ENCODE measurements around the gene ANP32E.
"Not testable (repeated sequence)": the region's sequence is repeated elsewhere in the genome, so short reads cannot be mapped to it uniquely, and the experiment has no call there.

The ANP32E gene

DNA sequence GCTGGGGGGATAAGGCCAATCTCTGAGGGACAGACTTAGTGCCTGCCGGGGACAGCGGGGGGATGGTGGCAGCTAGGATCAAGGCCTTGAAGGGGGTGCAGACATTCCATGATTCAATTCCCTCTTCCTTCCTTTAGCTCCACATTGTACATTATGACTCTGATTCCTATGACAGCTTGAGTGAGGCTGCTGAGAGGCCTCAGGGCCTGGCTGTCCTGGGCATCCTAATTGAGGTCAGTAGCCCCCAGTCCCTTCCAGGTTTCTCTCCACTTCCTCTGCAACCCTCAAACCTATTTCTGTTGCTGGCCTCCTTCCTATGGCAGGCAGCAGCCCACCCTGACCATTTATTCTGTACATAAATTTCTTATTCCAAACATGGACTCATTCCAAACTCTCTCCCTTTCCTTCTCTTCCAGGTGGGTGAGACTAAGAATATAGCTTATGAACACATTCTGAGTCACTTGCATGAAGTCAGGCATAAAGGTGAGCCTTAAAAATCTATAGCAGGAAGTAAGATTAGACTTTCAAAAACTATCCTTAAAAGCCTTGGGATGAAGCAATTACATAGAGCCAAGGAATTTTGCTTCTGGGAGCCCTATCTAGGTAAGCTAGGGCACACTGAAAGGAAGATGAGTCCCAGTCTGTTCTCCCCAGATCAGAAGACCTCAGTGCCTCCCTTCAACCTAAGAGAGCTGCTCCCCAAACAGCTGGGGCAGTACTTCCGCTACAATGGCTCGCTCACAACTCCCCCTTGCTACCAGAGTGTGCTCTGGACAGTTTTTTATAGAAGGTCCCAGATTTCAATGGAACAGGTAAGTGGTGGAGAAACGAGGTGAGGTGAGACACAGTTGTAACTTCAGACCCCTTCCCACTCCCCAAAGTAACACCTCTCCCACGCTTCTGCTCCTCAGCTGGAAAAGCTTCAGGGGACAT is 26.7 kb upstream of the ANP32E start:
- FAIRE-seq (no peak), DNase-seq (ENCODE audit: insufficient read length, low spot score) (no peak)
- no peak for TF ChIP-seq POLR2A (IDR thresholded peaks at IDR 0.05; ENCODE audit: low read depth, low read length)

DNA sequence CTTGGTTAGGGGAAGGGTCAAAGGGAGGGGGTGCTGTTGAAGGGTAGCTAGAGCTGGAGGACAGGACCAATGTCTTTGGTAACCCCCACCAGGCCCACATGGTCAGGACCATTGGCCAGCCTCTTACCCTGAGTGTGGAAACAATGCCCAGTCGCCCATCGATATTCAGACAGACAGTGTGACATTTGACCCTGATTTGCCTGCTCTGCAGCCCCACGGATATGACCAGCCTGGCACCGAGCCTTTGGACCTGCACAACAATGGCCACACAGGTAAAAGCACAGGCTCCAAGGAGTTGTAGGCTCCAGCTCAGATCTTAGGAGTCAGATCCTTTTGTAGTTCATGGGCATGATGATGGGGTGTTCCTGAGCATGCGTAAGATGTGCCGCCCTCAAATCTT is 25.5 kb upstream of the ANP32E start:
- DNase-seq (ENCODE audit: insufficient read length, low spot score) (no peak), FAIRE-seq (no peak)
- no peak for TF ChIP-seq POLR2A (IDR thresholded peaks at IDR 0.05; ENCODE audit: low read depth, low read length)

DNA sequence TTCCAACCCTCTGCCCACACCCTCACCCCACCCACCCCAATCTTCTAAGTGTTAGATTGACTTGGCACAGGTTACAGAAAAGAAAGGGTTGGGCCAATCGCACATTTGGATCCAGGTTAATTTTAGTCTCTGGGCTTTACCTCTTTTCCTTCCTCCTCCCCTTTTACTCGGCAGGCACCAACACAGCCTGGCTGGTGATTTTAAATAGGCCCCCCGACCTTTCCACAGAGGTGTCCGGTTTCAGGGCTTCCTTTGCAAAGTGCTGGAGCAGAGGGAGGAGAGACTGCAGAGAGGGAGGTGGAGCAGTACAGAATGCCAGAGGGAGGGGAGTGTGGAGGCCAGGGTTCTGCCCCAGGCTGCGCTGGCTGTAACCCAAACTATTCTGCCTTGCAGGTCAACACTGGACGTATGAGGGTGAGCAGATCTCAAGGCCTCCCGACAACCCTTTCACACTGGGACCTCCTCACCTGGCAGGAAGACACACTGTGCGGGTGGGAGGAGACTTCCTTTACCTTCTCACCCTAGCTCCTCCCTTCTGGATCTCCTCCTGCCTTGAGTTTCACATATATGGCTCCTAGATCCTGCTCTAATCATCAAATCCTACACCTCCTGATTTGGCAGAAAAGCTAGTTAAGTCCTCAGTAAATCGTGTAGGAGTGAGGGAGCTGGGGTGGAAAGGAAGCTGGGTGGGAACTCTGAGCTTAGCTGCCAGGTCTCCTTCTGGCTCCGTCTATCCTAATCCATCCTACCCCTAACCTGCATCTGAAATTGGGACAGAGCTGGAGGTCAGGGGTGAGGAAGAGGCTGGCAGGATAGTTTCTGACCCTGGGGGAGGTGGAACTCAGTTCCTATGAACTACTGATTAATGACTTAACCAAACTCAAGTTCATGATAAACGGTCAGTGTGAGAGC is 24.1 kb upstream of the ANP32E start:
- no peak for DNase-seq (ENCODE audit: insufficient read length, low spot score)
- no peak for FAIRE-seq
- TF ChIP-seq POLR2A (IDR thresholded peaks at IDR 0.05; ENCODE audit: low read depth, low read length): no peak

DNA sequence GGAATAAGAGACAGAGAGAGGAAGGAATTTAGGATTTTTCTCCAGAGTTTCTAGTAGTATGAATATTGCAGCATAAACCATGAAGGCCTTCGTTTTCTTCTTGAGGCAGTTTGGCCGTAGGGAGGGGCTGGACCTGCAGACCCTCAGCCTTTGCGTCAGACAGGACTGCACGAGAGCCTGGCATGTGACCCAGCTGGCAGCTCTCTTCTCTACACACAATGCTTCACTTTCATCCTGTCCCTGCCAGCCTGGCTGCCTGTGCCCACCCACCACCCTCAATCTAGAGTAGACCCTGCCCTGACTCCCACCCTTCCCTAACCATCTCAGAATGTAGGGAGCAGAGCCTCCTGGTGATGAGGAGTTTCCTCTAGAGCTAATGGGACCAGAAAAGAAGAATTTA is 23.3 kb upstream of the ANP32E start:
- DNase-seq (ENCODE audit: insufficient read length, low spot score): no peak
- no peak for TF ChIP-seq POLR2A (IDR thresholded peaks at IDR 0.05; ENCODE audit: low read depth, low read length)
- FAIRE-seq: no peak

DNA sequence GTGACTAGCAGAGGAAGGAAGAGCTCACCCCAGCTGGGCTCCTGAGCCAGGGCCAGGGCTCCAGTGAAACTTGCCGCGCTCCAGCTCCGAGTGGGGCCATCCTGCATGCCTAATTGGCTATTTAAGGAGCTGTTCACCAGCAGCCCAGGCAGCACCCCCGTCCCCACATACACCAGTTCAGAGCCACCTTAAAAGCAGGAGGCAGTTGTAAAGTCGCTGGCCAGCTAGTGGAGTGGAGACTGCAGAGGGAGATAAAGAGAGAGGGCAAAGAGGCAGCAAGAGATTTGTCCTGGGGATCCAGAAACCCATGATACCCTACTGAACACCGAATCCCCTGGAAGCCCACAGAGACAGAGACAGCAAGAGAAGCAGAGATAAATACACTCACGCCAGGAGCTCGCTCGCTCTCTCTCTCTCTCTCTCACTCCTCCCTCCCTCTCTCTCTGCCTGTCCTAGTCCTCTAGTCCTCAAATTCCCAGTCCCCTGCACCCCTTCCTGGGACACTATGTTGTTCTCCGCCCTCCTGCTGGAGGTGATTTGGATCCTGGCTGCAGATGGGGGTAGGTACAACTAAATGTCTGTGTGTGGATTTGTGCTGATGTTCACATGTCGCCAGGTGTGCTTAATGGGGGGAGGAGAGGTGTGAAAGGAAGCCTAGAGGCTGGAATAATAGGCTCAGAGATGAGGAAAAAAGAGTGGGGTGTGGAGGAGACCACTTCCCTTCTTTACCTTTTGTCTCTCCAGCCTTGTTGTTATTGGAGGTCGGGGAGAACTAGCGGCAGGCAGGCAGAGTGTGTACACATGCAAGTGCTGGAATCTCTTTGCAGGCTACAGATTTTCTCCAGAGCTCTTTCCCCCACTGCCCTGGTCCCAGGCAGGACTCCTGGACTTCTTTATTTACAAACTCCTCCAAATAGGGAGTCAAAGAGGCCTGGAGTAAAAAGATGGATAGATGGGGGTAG is 22.0 kb upstream of the ANP32E start, which contains the start of gene CA14:
CA14 (plus strand) TSS at position 151 of the 962 bp plus-strand sequence; CDS start at position 506, 355 bp downstream.
- no peak for DNase-seq (ENCODE audit: insufficient read length, low spot score)
- TF ChIP-seq POLR2A (IDR thresholded peaks at IDR 0.05; ENCODE audit: low read depth, low read length): no peak
- FAIRE-seq: no peak

DNA sequence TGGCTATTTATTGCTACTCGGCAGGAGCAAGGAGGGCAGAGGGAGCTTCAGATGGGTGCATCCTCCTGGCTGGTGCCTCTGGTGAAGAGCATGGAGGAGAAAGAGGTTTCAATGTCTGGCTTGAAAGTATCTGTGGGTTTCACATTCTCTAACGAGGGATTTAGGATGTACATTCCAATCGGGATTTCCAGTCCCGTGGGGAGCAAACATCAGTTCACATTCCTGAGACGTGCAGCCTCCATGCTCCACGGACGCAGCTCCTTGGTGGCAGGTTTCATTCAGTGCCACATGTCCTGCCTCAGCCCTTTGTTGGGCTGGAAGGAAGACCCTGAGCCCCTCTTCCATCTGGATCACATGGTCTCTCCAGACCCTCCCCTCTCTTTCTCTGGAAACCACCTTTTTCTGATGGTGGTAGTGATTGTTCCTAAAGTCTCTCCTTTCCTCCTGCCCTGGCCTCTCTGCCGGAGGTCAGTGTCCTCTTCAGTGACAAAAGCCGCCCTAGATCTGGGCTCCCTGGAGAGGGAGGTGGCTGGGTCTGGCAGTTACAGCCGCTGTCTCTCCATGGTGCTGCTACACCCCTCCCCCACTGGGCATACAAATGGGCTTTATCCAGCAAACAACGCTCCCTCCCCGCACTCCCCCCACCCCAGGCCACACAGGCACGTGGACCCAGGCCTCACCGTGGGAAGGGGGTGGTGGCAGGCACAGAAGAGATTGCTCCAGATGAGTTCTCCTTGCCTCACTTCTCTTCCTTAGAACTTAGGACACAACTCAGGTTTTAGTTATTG is 20.8 kb upstream of the ANP32E start:
- FAIRE-seq (no peak), DNase-seq (ENCODE audit: insufficient read length, low spot score) (no peak)
- no peak for TF ChIP-seq POLR2A (IDR thresholded peaks at IDR 0.05; ENCODE audit: low read depth, low read length)

DNA sequence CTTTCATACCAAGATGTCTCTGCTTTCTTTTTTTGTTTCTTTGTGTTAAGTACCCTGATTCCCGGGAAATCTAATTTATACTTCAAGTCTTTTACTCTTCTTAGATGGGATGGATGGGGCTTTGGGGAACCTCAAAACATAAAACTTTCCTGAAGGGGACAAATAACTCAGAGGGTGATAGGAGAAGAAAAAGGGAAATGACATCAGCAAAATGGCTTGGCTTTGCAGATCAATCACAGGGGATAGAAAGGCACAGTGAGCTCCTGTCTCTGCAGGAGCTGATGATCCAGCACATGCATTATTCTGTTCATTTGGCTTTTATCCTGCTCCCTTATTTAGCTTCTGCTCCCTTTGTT is 20.3 kb upstream of the ANP32E start:
- DNase-seq (ENCODE audit: insufficient read length, low spot score) (no peak), FAIRE-seq (no peak)
- TF ChIP-seq POLR2A (IDR thresholded peaks at IDR 0.05; ENCODE audit: low read depth, low read length): no peak

DNA sequence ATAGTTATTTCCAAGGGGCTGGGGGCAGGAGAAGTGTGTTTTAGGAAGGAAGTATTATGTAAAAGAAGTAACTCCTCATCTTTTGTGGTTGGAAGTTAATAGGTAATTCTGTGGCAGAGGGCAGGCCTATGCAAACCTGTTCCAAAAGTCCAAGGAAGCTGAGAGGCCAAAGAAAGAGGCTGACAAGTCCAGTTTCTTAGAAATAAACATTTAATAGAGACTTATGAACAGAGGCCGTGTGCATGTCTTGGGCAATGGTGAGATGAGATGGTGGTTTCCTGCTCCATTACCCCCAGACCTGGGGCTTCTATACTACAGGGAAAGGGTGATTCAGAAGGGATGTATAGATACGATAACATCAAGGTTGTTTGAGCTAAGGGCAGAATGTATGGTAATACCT is 14.0 kb upstream of the ANP32E start:
- DNase-seq (ENCODE audit: insufficient read length, low spot score) (no peak), FAIRE-seq (no peak)
- TF ChIP-seq POLR2A (IDR thresholded peaks at IDR 0.05; ENCODE audit: low read depth, low read length): no peak

DNA sequence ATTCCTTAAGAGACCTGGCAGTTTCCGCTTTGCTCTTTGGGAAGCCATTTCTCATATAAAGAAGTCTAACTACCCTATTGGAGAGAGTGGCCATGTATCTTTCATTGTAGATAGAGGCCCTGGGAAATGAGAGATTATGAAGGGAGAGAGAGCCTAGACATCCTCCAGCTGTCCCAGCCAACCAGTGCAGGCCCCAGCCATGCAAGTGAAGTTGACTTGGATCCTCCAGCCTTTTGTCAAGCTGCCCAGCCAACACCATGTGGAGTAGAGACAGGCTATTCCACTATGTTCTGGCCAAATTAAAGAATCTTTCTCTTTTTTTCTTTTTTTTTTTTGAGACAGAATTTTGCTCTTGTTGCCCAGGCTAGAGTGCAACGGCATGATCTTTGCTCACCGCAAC is 7.1 kb upstream of the ANP32E start:
- no peak for TF ChIP-seq POLR2A (IDR thresholded peaks at IDR 0.05; ENCODE audit: low read depth, low read length)
- DNase-seq (ENCODE audit: insufficient read length, low spot score) (no peak), FAIRE-seq (no peak)

DNA sequence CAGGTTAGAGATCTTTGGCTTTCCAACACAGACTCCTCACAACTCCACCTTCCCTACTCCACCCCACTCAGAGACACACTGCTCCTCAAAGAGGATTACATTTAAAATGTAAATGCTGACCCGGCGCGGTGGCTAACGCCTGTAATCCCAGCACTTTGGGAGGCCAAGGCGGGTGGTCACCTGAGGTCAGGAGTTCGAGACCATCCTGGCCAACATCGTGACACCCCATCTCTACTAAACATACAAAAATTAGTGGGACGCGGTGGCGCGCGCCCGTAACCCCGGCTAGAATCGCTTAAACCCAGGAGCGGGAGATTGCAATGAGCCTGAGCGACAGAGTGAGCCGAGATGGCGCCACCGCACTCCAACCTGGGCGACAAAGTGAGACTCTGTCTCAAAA is 1.8 kb upstream of the ANP32E start:
- no peak for FAIRE-seq
- no peak for DNase-seq (ENCODE audit: insufficient read length, low spot score)
- no peak for TF ChIP-seq POLR2A (IDR thresholded peaks at IDR 0.05; ENCODE audit: low read depth, low read length)

DNA sequence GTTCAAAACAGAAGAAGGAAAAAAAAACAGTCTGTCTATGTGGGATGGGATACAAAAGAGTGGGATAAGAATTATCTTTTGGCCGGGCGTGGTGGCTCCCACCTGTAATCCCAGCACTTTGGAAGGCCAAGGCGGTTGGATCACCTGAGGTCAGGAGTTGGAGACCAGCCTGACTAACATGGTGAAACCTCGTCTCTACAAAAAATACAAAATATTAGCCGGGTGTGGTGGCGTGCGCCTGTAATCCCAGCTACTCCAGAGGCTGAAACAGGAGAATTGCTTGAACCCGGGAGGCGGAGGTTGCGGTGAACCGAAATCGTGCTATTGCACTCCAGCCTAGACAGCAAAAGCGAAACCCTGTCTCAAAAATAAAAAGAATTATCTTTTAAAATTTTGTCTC is 1.3 kb upstream of the ANP32E start:
- FAIRE-seq; DNase-seq (ENCODE audit: insufficient read length, low spot score): not testable (repeated sequence)

DNA sequence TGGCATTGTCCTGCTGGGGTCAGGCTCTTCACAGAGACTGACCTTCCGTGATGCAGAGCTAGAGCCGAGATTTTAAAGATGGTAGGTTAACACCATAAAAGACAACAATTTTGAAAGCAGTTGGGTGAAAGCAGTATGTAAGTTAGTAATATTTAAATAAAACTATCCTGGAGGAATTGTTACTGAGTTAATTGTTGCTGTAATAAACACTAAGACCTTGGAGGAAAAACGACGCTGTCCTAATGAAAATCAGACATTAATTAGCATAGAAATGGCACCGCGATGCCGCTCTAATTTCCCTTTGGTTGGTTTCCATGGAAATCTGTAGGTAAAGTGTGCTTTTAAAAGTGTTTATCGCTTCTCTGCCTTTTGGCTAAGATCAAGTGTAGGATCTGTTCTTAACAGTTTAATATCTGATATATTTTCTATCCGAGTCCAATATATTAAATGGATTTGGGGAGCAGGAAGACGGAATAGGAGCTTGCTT is 745 bp upstream of the ANP32E start:
- no peak for DNase-seq (ENCODE audit: insufficient read length, low spot score)
- FAIRE-seq: no peak
- no peak for TF ChIP-seq POLR2A (IDR thresholded peaks at IDR 0.05; ENCODE audit: low read depth, low read length)

All from H54 (cell line).